Suprapubic skin (tissue), 3 donors: Measurements from ENCODE around the gene CT45A9.
"Not testable (repeated sequence)": the region's sequence is repeated elsewhere in the genome, so short reads cannot be mapped to it uniquely, and the experiment has no call there.

ENCODE experiments used
- CTCF ChIP-seq, 2 donors: fragments of 200-600 bp in 1 of 2; fragments of 450-650 bp in 1 of 2; sonication (generic) in 1 of 2; IDR thresholded peaks; one replicate each; pipeline ENCODE4 v1.5.1; 2016 to 2019; ENCODE audit warnings: antibody characterized with exemption in 2 of 2, mild to moderate bottlenecking in 1 of 2, moderate library complexity in 1 of 2
- POLR2A ChIP-seq, 2 donors: fragments of 450-650 bp; IDR thresholded peaks; one replicate each; pipeline ENCODE4 v1.6.1; 2017; ENCODE audit warnings: antibody characterized with exemption in 2 of 2, mild to moderate bottlenecking in 2 of 2, moderate library complexity in 2 of 2

GRCh38 chrX:135920516-135920915 is 48.9 kb upstream of the CT45A9 start:
- not testable (repeated sequence) for TF ChIP-seq CTCF, POLR2A (IDR thresholded peaks at IDR 0.05)
